Left hindlimb (tissue), 1 donor: ENCODE data around the gene FAM83E.
"Not testable (repeated sequence)": the region's sequence is repeated elsewhere in the genome, so short reads cannot be mapped to it uniquely, and the experiment has no call there.

Experiments
- DNase-seq: peaks from one replicate; pipeline ENCODE4 v3.0.0-alpha.2; 2018

FAM83E gene

GRCh38 chr19:48608798-48609263, 6.0 kb downstream of the FAM83E start:
- DNase-seq = no peak

DNA sequence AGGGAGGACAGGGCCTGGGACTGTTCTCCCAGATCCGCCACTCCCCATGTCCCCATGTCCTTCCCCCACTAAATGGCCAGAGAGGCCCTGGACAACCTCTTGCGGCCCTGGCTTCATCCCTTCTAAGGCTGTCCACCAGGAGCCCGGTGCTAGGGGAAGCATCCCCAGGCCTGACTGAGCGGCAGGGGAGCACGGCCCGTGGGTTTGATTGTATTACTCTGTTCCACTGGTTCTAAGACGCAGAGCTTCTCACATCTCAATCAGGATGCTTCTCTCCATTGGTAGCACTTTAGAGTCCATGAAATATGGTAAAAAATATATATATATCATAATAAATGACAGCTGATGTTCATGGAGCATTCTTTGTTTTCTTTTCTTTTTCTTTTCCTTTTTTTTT, 7.5 kb downstream of the FAM83E start:
- no peak for DNase-seq

- DNase-seq = no peak
Observed at GRCh38 chr19:48606463-48607358, 8.2 kb downstream of the FAM83E start, which contains the start of gene SPACA4. Gene SPACA4, plus strand, starts transcription at chr19:48606742. Its CDS starts 237 bp downstream, at chr19:48606979.

DNA sequence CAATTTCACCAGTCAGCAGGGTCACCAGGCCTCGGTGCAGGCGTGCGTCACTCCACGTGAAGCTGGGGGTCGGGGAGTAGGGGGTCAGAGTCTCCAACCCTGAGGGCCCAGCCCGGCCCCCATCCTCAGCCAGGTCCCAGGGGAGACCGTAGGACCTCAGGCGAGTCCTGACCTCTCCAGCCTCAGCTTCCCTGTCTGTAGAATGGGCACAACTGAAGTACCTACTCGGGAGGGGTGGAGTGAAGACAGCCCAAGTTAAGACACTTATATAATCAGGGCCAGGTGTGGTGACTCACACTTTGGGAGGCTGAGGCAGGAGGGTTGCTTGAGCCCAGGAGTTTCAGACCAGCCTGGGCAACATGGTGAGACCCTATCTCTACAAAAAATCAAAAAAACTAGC, 11.0 kb downstream of the FAM83E start:
- no peak for DNase-seq

- no peak for DNase-seq
Observed at GRCh38 chr19:48603449-48603848, 11.4 kb downstream of the FAM83E start.

DNA sequence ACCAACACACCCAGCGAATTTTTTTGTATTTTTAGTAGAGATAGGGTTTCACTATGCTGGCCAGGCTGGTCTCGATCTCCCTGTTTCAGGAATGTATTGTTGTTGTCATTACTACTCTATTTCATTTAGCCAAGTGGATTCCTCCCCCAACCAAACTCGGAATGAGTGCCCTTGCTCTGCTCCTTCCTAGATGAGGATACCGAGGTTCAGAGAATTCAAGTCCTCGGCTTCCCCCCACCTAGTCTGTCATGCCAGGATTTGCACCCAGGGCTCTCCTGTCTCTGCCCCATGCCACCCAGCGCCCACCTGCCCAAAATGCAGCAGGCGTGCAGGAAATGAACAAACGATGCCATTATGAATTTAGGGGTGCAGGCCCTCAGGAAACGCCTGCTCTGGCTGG, 11.9 kb downstream of the FAM83E start:
- no peak for DNase-seq

GRCh38 chr19:48600679-48601417, 14.0 kb downstream of the FAM83E start:
- DNase-seq = no peak

DNA sequence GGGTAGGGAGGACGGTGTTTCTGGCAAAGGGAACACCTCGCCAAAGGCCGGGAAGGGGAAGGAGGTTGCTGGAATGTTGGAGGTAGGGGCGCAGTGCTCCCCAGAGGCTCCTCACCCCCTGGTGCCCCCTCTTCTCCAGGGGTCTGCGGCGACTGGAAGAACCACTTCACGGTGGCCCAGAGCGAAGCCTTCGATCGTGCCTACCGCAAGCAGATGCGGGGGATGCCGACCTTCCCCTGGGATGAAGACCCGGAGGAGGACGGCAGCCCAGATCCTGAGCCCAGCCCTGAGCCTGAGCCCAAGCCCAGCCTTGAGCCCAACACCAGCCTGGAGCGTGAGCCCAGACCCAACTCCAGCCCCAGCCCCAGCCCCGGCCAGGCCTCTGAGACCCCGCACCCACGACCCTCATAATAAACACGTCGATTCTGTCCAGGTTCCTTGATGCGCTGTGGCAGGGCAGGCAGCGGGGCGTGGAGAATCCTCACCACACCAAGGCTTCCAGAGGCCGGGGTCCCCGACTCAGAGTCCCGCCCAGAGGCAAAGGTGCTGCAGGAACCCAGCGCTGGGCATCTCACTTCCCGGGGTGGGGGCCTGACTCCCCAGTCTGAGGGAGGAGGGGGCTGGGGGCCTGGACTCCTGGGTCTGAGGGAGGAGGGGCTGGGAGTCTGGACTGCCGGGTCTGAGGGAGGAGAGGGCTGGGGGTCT, 15.7 kb downstream of the FAM83E start:
- DNase-seq = no peak

DNA sequence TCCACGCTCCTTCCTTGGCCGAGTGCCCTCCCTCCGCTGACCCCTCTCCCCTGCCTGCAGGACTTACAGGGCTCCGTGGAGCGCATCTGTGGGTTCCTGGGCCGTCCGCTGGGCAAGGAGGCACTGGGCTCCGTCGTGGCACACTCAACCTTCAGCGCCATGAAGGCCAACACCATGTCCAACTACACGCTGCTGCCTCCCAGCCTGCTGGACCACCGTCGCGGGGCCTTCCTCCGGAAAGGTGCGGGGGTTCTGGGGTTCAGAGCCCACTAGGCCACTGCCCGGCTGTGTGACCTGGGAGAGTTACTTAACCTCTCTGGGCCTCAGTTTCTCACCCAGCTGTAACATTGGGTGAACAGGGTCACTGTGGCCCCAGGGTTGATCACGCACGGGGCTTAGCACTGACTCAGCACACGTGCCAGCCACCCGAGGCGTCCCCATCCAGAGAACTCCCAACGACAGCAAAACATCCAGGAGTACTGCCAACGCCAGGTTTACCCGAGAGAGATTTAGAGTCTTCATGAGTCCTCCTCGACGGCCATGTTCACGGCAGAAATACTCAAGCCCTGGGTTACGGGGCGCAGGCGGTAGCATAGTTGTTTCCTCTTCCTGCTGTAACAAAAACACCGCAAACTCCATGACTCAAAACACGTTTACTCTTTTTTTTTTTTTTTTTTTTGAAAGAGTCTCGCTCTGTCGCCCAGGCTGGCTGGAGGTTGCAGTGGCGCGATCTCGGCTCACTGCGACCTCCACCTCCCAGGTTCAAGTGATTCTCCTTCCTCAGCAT, 18.0 kb downstream of the FAM83E start:
- no peak for DNase-seq

DNA sequence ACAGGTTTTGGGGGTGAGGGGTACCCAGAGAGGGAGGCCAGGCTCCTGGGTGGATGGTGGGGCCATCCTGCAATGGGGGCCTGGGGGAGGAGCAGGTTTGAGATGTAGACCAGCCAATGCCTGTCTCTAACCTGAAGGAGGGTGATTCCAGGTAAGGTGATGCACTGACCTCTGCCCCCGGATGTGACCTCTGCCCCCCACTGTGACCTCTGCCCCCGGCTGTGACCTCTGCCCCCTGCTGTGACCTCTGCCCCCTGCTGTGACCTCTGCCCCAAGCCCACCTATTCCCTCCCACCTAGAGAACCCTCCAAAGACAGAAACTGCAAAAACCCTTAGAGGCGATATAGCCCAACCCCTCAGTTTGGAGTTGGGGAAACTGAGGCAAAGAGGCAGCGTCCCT, 18.6 kb downstream of the FAM83E start:
- DNase-seq = no peak

- no peak for DNase-seq
Observed at GRCh38 chr19:48595833-48596232, 19.0 kb downstream of the FAM83E start.

DNA sequence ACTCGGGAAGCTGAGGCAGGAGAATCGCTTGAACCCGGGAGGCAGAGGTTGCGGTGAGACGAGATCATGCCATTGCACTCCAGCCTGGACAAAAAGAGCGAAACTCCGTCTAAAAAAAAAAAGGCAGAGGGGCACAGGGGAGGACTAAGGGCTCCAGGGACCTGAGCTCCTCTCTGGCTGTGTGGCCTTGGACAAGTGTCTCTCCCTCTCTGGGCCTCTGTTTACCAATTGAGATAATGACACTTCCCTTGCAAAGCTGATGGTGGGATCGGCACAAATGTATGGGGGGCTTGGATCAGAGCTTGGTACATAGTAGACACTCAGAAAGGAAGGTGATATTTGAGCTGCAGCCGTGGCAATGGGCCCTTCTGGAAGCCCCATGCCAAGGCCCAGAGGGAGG, 19.7 kb downstream of the FAM83E start:
- no peak for DNase-seq

GRCh38 chr19:48591021-48591420, 23.9 kb downstream of the FAM83E start:
- no peak for DNase-seq

DNA sequence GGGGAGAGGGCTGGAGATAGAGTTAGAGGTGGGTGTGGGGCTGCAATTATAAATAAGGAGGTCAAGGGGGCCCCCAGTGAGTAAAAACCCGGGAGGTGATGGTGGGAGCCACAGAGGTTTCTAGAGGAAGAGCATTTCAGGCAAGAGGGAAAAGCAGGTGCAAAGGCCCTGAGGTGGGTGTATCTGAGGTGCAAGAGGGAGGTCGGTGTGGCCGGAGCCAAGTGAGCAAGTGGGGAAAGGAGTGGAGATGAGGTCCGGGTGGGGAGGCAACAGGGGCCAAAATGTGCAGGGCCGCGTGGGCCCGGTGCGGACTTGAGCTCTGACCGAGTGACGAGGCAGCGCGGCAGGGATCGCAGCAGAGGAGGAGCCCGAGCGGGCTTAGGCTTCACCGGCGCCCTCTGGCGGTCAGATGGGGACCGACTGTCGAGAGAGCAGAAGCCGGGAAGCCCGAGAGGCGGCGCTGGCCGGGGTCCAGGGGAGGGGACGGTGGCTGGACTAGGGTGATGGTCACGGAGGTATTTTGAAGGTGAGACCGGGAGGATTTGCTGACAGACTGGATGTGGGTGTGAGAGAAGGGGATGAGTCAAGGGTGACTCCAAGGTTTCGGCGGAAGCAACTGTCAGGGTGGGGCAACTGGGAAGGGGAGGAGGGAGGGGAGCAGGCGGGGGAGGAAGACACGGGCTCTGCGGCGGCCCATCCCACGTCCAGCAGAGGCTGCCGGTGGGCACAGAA, 26.0 kb downstream of the FAM83E start:
- peak; percentile 86 for DNase-seq

DNA sequence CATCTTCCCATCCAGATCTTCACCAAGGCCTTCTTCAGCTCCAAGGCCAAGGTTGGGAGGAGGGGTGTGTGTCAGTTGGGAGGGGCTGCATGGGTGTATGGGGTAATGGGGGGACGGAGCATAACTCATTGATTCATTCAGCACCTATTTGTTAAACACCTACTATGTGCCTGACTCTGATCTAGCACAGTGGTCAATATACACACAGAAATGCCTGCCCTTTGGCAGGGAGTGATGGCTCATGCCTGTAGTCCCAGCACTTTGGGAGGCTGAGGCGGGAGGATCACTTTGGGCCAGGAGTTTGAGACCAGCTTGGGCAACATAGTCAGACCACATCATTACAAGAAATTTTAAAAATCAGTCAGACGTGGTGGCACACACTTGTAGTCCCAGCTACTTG, 27.5 kb downstream of the FAM83E start:
- DNase-seq = no peak

DNA sequence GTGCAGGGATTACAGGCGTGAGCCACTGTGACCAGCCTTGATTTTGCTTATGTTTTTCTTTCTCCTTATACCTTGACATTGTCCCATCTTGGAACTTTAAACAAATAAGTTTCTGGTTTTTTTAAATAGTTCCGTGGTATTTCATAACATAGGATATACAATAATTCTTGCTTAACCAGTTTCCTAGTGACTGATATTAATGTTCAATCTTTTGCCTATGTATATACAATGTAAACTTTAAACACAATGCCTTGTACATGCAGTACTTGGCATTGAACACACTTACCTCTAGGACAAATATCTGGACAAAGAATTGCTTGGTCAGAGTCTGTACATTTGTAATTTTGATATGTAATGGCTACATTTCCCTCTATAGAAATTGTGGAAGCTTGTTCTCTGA, 32.7 kb downstream of the FAM83E start:
- no peak for DNase-seq

DNA sequence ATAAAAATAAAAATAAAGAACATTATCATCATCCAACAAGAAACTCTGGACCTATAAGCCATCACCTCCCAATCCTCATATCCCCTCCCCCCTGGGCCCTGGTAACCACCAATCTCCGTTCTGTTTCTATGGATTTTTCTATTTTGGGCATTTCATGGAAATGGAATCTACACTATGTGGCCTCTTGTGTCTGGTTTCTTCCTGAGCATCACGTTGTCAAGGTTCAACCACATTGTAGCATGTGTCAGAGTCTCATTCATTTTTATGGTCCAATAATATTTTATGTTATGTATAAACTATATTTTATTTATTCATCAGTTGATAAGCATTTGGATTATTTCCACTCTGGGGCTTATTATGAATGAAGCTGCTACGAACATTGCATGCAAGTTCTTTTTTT, 36.0 kb downstream of the FAM83E start:
- no peak for DNase-seq

- not testable (repeated sequence) for DNase-seq
Observed at GRCh38 chr19:48577908-48578307, 37.0 kb downstream of the FAM83E start.

DNA sequence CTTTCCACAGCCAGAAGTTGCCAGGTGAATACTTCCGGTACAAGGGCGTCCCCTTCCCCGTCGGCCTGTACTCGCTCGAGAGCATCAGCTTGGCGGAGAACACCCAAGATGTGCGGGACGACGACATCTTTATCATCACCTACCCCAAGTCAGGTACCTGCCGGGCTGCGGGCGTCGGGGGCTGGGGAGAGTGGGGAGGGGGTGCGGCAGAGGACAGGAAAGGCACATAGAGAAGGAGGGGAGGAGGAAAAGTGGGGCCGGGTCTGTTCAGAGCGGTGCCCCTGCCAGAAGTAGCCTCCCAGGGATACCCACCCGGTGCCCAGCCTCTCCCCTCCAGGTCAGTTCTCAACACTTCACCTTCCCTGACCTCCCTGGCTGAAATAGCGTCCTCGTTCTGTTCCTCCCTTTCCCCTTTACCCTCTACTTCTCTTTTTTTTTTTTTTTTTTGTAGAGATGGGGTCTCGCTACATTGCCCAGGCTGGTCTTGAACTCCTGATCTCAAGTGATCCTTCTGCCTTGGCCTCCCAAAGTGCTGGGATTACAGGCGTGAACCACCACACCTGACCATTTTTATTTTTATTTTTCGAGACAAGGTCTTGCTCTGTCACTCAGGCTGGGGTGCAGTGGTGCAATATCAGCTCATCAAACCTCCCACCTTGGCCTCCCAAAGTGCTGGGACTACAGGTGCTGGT, 38.8 kb downstream of the FAM83E start:
- DNase-seq = no peak

GRCh38 chr19:48573163-48573505, 41.7 kb downstream of the FAM83E start:
- DNase-seq = no peak
